Upper lobe of right lung (tissue), 1 donor: ENCODE results near the gene ASB7. TPM values are rescaled to one million over a fixed set of nuclear protein-coding genes. Genes with fewer than 3 reads are reported as not detected.

Experiments used
- ATAC-seq: fragments of 200-7000 bp; cut with Tn5 transposase; one replicate; pipeline ENCODE4 v1.9.1; 2020; ENCODE audit warnings: mild to moderate bottlenecking, moderate library complexity
- DNase-seq: peaks from one replicate; pipeline ENCODE4 v3.0.0-alpha.2; 2020
- H3K27ac ChIP-seq: fragments of 200-600 bp; one replicate; pipeline ENCODE4 v1.8.0; 2022
- H3K27me3 ChIP-seq: fragments of 200-600 bp; one replicate; pipeline ENCODE4 v1.8.0; 2022; ENCODE audit warnings: mild to moderate bottlenecking
- H3K36me3 ChIP-seq: fragments of 200-600 bp; one replicate; pipeline ENCODE4 v1.8.0; 2022
- H3K4me1 ChIP-seq: fragments of 200-600 bp; one replicate; pipeline ENCODE4 v1.8.0; 2022
- H3K4me3 ChIP-seq: fragments of 200-600 bp; one replicate; pipeline ENCODE4 v1.8.0; 2022; ENCODE audit warnings: mild to moderate bottlenecking
- H3K9me3 ChIP-seq: fragments of 200-600 bp; one replicate; pipeline ENCODE4 v1.8.0; 2022
- CTCF ChIP-seq: fragments of 200-600 bp; IDR thresholded peaks from one replicate; pipeline ENCODE4 v1.8.0; 2022; ENCODE audit warnings: antibody characterized with exemption
- intact Hi-C: fragments of 100-400 bp; cut with DNase I; formaldehyde crosslinking; loops from one replicate; pipeline ENCODE4 v1.11.0; 2022
- long read RNA-seq: library from polyadenylated mRNA; unstranded; transcript quantifications from one replicate; pipeline ENCODE4 v2.0.0, GENCODE V29; 2021
- total RNA-seq: library from RNA; stranded (reverse); fragmentation: NEBNext Ultra II Directional; extraction: Animal tissue kit (Norgen Biotek cat#: 25700); gene quantifications from one replicate; pipeline ENCODE4 v1.2.1, GENCODE V29; 2021
- donor health status: DM: no; HTN: yes; CAD: no; lungs with severe emphysema.

Gene ASB7
- total RNA-seq, result 13.1 TPM
- long read RNA-seq, full-length matches to known transcripts, result 15 of 18 reads
- long read RNA-seq, partial matches to known transcripts, result 2 of 18 reads
- long read RNA-seq, other reads (novel, unspliced or antisense), result 1 of 18 reads

- peaks cover 14% of the 10 kb centered on the region for H3K36me3 ChIP-seq
- H3K4me1 ChIP-seq, result peaks cover 29% of the 10 kb centered on the region
- H3K4me3 ChIP-seq, result peak within 1 kb of the TSS; percentile 88
- no peaks in the 10 kb centered on the region for H3K9me3 ChIP-seq
- intact Hi-C loops, result no loop called here
- DNase-seq (peak; percentile 100), ATAC-seq (peak; percentile 98)
- no peaks in the 10 kb centered on the region for H3K27me3 ChIP-seq
- no peak for TF ChIP-seq CTCF
- H3K27ac ChIP-seq, result peak within 1 kb of the TSS; percentile 88
Measured at GRCh38 chr15:100602064-100602822, at the start of gene ASB7, which contains the start of gene LINS1. Gene ASB7, plus strand, starts transcription at chr15:100602589. Its CDS starts 9,628 bp downstream, at chr15:100612217. Gene LINS1, minus strand, starts transcription at chr15:100602184. Its CDS starts 21,342 bp downstream, at chr15:100580842.

- Histone ChIP-seq H3K4me3 (no peak overlapping the region), H3K27me3 (no peaks in the 10 kb centered on the region), H3K36me3 (no peaks in the 10 kb centered on the region), H3K9me3 (no peaks in the 10 kb centered on the region), H3K27ac (no peak overlapping the region), H3K4me1 (no peaks in the 10 kb centered on the region)
- no peak for TF ChIP-seq CTCF
- intact Hi-C loops, result no loop called here
- no peak for DNase-seq
- ATAC-seq, result peak; percentile 25
Measured at GRCh38 chr15:100553468-100553867, 48.9 kb upstream of the ASB7 start.

- intact Hi-C loops, result no loop called here
- H3K4me1 ChIP-seq, result no peaks in the 10 kb centered on the region
- peak; percentile 26 for ATAC-seq
- H3K9me3 ChIP-seq, result no peaks in the 10 kb centered on the region
- DNase-seq, result no peak
- H3K36me3 ChIP-seq, result no peaks in the 10 kb centered on the region
- H3K4me3 ChIP-seq, result no peak overlapping the region
- no peaks in the 10 kb centered on the region for H3K27me3 ChIP-seq
- no peak overlapping the region for H3K27ac ChIP-seq
- TF ChIP-seq CTCF, result no peak
Measured at GRCh38 chr15:100558771-100559254, 43.6 kb upstream of the ASB7 start.

GRCh38 chr15:100559330-100559729, 43.1 kb upstream of the ASB7 start:
- H3K9me3 ChIP-seq, result no peaks in the 10 kb centered on the region
- H3K36me3 ChIP-seq, result no peaks in the 10 kb centered on the region
- TF ChIP-seq CTCF, result no peak
- no peak overlapping the region for H3K27ac ChIP-seq
- DNase-seq (no peak), ATAC-seq (peak; percentile 77)
- no peak overlapping the region for H3K4me3 ChIP-seq
- no peaks in the 10 kb centered on the region for H3K4me1 ChIP-seq
- intact Hi-C loops, result no loop called here
- H3K27me3 ChIP-seq, result no peaks in the 10 kb centered on the region

- Histone ChIP-seq H3K27ac (no peak overlapping the region), H3K36me3 (no peaks in the 10 kb centered on the region), H3K4me1 (no peaks in the 10 kb centered on the region), H3K27me3 (no peaks in the 10 kb centered on the region), H3K9me3 (no peaks in the 10 kb centered on the region), H3K4me3 (no peak overlapping the region)
- no peak for TF ChIP-seq CTCF
- DNase-seq, result no peak
- intact Hi-C loops, result no loop called here
- no peak for ATAC-seq
Measured at GRCh38 chr15:100560323-100560722, 42.1 kb upstream of the ASB7 start.
